ENCODE results near the gene CALB2.
"Not testable (repeated sequence)": the region's sequence is repeated elsewhere in the genome, so short reads cannot be mapped to it uniquely, and the experiment has no call there.

Gene CALB2, protein sequence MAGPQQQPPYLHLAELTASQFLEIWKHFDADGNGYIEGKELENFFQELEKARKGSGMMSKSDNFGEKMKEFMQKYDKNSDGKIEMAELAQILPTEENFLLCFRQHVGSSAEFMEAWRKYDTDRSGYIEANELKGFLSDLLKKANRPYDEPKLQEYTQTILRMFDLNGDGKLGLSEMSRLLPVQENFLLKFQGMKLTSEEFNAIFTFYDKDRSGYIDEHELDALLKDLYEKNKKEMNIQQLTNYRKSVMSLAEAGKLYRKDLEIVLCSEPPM

GRCh38 chr16:71358464-71358998 lies at the start of gene CALB2:
CALB2 (plus strand) TSS chr16:71358723; CDS start chr16:71358793, 70 bp downstream.
- DNase-seq (ENCODE audit: low read depth, low spot score), result peak; percentile 43
- H3K4me3 ChIP-seq (ENCODE audit: low read depth, low read length), result peak within 1 kb of the TSS; percentile 17
- TF ChIP-seq, protein P1, sequence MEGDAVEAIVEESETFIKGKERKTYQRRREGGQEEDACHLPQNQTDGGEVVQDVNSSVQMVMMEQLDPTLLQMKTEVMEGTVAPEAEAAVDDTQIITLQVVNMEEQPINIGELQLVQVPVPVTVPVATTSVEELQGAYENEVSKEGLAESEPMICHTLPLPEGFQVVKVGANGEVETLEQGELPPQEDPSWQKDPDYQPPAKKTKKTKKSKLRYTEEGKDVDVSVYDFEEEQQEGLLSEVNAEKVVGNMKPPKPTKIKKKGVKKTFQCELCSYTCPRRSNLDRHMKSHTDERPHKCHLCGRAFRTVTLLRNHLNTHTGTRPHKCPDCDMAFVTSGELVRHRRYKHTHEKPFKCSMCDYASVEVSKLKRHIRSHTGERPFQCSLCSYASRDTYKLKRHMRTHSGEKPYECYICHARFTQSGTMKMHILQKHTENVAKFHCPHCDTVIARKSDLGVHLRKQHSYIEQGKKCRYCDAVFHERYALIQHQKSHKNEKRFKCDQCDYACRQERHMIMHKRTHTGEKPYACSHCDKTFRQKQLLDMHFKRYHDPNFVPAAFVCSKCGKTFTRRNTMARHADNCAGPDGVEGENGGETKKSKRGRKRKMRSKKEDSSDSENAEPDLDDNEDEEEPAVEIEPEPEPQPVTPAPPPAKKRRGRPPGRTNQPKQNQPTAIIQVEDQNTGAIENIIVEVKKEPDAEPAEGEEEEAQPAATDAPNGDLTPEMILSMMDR (IDR thresholded peaks at IDR 0.05; ENCODE audit: low read depth, low read length), result peak; percentile 72
- in situ Hi-C loops (cut with HindIII; ENCODE audit: low sequenced_read_pairs), result no loop called here

GRCh38 chr16:71311553-71312158 lies 46.9 kb upstream of the CALB2 start:
- TF ChIP-seq, protein P1 (IDR thresholded peaks at IDR 0.05; ENCODE audit: low read depth, low read length), result peak; percentile 72
- H3K4me3 ChIP-seq (ENCODE audit: low read depth, low read length), result no peak overlapping the region
- DNase-seq (ENCODE audit: low read depth, low spot score), result peak; percentile 1
- in situ Hi-C loops (cut with HindIII; ENCODE audit: low sequenced_read_pairs), result no loop called here

GRCh38 chr16:71313591-71313990 lies 44.9 kb upstream of the CALB2 start:
- in situ Hi-C loops (cut with HindIII; ENCODE audit: low sequenced_read_pairs); DNase-seq (ENCODE audit: low read depth, low spot score); H3K4me3 ChIP-seq (ENCODE audit: low read depth, low read length): not testable (repeated sequence)

- in situ Hi-C loops (cut with HindIII; ENCODE audit: low sequenced_read_pairs), result no loop called here
- DNase-seq (ENCODE audit: low read depth, low spot score), result no peak
- no peak overlapping the region for H3K4me3 ChIP-seq (ENCODE audit: low read depth, low read length)
- TF ChIP-seq, protein P1 (IDR thresholded peaks at IDR 0.05; ENCODE audit: low read depth, low read length), result no peak
Measured at GRCh38 chr16:71315269-71315668, 43.3 kb upstream of the CALB2 start.

GRCh38 chr16:71319999-71320398 lies 38.5 kb upstream of the CALB2 start:
- in situ Hi-C loops (cut with HindIII; ENCODE audit: low sequenced_read_pairs), result no loop called here
- DNase-seq (ENCODE audit: low read depth, low spot score), result no peak
- TF ChIP-seq, protein P1 (IDR thresholded peaks at IDR 0.05; ENCODE audit: low read depth, low read length), result no peak
- no peak overlapping the region for H3K4me3 ChIP-seq (ENCODE audit: low read depth, low read length)

DNA sequence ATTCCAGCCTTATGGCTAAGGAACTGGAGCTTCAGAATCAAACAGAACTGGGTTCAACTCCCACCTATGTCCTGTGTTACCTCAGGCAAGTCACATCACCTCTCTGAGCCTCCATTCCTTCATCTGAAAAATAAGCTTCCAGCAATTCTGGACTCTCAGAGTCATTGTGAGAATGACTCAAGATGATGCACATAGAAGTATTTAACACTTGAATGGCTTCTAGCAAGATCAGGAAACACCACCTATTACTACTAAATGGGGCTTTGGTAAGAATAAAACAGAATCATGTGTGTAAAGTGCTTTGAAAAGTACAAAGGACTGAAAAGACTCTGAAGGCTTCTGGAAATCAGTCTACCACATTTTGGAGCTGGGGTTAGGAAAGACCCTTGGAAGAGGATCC lies 30.8 kb upstream of the CALB2 start:
- TF ChIP-seq, protein P1 (IDR thresholded peaks at IDR 0.05; ENCODE audit: low read depth, low read length), result no peak
- in situ Hi-C loops (cut with HindIII; ENCODE audit: low sequenced_read_pairs), result no loop called here
- no peak overlapping the region for H3K4me3 ChIP-seq (ENCODE audit: low read depth, low read length)
- no peak for DNase-seq (ENCODE audit: low read depth, low spot score)

- no peak overlapping the region for H3K4me3 ChIP-seq (ENCODE audit: low read depth, low read length)
- in situ Hi-C loops (cut with HindIII; ENCODE audit: low sequenced_read_pairs), result no loop called here
- no peak for DNase-seq (ENCODE audit: low read depth, low spot score)
- TF ChIP-seq, protein P1 (IDR thresholded peaks at IDR 0.05; ENCODE audit: low read depth, low read length), result no peak
Measured at GRCh38 chr16:71328151-71328550, 30.4 kb upstream of the CALB2 start.
